Ovary (tissue), 9 donors: ENCODE measurements around the gene OBSCN. TPM values are rescaled to one million over a fixed set of nuclear protein-coding genes. Genes with fewer than 3 reads are reported as not detected.

ENCODE experiments used
- DNase-seq, 5 donors: peaks; one replicate each; pipeline ENCODE4 v3.0.0-alpha.2; 2019 to 2020
- H3K27ac ChIP-seq, 2 donors: fragments of 200-600 bp; one replicate each; pipeline versions ENCODE4 v1.5.1 to v1.8.0; 2019 to 2022
- H3K27me3 ChIP-seq: fragments of 200-600 bp; one replicate; pipeline ENCODE4 v1.8.0; 2022
- H3K36me3 ChIP-seq: fragments of 200-600 bp; sonication (generic); one replicate; pipeline ENCODE4 v1.5.1; 2019
- H3K4me1 ChIP-seq: one replicate; pipeline ENCODE4 v1.8.1; 2013; ENCODE audit warnings: mild to moderate bottlenecking, moderate library complexity; ENCODE audit not compliant: insufficient read depth
- H3K4me3 ChIP-seq: fragments of 200-600 bp; sonication (generic); one replicate; pipeline ENCODE4 v1.5.1; 2017
- H3K9me3 ChIP-seq, 2 donors: fragments of 200-600 bp in 1 of 2; sonication (generic) in 1 of 2; one replicate each; pipeline versions ENCODE4 v1.5.1 to v1.8.1; 2013 to 2019; ENCODE audit warnings: mild to moderate bottlenecking in 1 of 2, moderate library complexity in 1 of 2
- EP300 ChIP-seq: sonication (generic); formaldehyde crosslinking; IDR thresholded peaks from one replicate; pipeline ENCODE4 v1.6.1; 2017; ENCODE audit warnings: antibody characterized with exemption
- POLR2A ChIP-seq: fragments of 450-650 bp; IDR thresholded peaks from one replicate; pipeline ENCODE4 v1.6.1; 2017; ENCODE audit warnings: antibody characterized with exemption, mild to moderate bottlenecking, moderate library complexity
- WGBS, 3 donors: extraction: QIAGEN DNeasy Blood & Tissue Kit in 1 of 3; methylation state at CpG; one replicate each; pipeline versions ENCODE4 v1.1.5 to v1.1.7; 2013 to 2017; 5-methylcytosine and 5-hydroxymethylcytosine counted together
- intact Hi-C, 4 donors: fragments of 100-400 bp; cut with DNase I; formaldehyde crosslinking; loops; one replicate each; pipeline versions ENCODE4 v1.11.0 to v1.15.1; 2022 to 2023
- polyA plus RNA-seq, 2 donors: library from polyadenylated mRNA; stranded (reverse); fragments of 200-250 nt in 1 of 2; fragments of 350-450 nt in 1 of 2; fragmentation: Illumina TruSeq in 1 of 2; extraction: RNeasy Lipid Tissue Mini Kit (QIAGEN cat#74804) in 1 of 2; gene quantifications; one replicate each; pipeline ENCODE4 v1.2.3, GENCODE V29; 2013 to 2014
- total RNA-seq, 7 donors: library from RNA; depleted of rRNA in 2 of 7; stranded (reverse); fragments of >200 nt in 2 of 7; fragmentation: NEBNext Ultra II Directional in 3 of 7; extraction: Animal tissue kit (Norgen Biotek cat#: 25700) in 3 of 7; gene quantifications; one replicate each; pipeline versions ENCODE4 v1.1.0 to v1.2.4, GENCODE V29; 2016 to 2023
- TF ChIP-seq, protein P1 (sequence below), 3 donors: fragments of 450-650 bp in 2 of 3; fragments of 200-600 bp in 1 of 3; IDR thresholded peaks; one replicate each; pipeline versions ENCODE4 v1.5.1 to v1.8.0; 2016 to 2022; ENCODE audit warnings: antibody characterized with exemption in 3 of 3, mild to moderate bottlenecking in 1 of 3
- donor health status: DM: no; HTN: no; CAD: no; lungs with moderate emphysema.
- donor health status: DM: no; HTN: no; CAD: no.
- donor health status: Bipolar disorder and iron deficiency.
- donor health status: DM: yes; HTN: yes; CAD: no.
- donor health status: DM: no; HTN: no; CAD: no.
- donor health status: DM: yes; HTN: yes; CAD: no.

Gene OBSCN
- total and polyA plus RNA-seq, 9 donors = 3.5 to 37.1 (median 29.0) TPM

DNA sequence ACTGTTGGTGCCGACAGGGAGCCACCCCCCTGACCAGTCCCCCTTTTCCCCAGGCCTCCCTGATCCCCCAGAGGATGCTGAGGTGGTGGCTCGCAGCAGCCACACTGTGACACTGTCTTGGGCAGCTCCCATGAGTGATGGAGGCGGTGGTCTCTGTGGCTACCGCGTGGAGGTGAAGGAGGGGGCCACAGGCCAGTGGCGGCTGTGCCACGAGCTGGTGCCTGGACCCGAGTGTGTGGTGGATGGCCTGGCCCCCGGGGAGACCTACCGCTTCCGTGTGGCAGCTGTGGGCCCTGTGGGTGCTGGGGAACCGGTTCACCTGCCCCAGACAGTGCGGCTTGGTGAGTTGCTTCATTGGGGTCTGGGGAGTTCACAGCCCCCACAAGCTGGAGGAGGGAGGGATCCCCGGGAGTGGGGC lies 109.6 kb downstream of the OBSCN start:
- Histone ChIP-seq H3K4me1 (no peaks in the 10 kb centered on the region), H3K9me3 (peaks cover 0 to 3% of the 10 kb centered on the region in 2 donors), H3K4me3 (no peak overlapping the region), H3K27ac (no peak overlapping the region), H3K36me3 (no peaks in the 10 kb centered on the region), H3K27me3 (no peaks in the 10 kb centered on the region)
- 86 to 89% (median 88%) methylated on average over 14 of the region's 14 CpGs for whole genome bisulfite sequencing, 3 donors
- no peak for TF ChIP-seq POLR2A
- no peak for TF ChIP-seq EP300
- TF ChIP-seq, protein P1, sequence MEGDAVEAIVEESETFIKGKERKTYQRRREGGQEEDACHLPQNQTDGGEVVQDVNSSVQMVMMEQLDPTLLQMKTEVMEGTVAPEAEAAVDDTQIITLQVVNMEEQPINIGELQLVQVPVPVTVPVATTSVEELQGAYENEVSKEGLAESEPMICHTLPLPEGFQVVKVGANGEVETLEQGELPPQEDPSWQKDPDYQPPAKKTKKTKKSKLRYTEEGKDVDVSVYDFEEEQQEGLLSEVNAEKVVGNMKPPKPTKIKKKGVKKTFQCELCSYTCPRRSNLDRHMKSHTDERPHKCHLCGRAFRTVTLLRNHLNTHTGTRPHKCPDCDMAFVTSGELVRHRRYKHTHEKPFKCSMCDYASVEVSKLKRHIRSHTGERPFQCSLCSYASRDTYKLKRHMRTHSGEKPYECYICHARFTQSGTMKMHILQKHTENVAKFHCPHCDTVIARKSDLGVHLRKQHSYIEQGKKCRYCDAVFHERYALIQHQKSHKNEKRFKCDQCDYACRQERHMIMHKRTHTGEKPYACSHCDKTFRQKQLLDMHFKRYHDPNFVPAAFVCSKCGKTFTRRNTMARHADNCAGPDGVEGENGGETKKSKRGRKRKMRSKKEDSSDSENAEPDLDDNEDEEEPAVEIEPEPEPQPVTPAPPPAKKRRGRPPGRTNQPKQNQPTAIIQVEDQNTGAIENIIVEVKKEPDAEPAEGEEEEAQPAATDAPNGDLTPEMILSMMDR (IDR thresholded peaks at IDR 0.05) = no peak
- intact Hi-C loops = no loop called here
- DNase-seq = peak in 3 of 5 donors; percentile 11 to 22 (median 11)

DNA sequence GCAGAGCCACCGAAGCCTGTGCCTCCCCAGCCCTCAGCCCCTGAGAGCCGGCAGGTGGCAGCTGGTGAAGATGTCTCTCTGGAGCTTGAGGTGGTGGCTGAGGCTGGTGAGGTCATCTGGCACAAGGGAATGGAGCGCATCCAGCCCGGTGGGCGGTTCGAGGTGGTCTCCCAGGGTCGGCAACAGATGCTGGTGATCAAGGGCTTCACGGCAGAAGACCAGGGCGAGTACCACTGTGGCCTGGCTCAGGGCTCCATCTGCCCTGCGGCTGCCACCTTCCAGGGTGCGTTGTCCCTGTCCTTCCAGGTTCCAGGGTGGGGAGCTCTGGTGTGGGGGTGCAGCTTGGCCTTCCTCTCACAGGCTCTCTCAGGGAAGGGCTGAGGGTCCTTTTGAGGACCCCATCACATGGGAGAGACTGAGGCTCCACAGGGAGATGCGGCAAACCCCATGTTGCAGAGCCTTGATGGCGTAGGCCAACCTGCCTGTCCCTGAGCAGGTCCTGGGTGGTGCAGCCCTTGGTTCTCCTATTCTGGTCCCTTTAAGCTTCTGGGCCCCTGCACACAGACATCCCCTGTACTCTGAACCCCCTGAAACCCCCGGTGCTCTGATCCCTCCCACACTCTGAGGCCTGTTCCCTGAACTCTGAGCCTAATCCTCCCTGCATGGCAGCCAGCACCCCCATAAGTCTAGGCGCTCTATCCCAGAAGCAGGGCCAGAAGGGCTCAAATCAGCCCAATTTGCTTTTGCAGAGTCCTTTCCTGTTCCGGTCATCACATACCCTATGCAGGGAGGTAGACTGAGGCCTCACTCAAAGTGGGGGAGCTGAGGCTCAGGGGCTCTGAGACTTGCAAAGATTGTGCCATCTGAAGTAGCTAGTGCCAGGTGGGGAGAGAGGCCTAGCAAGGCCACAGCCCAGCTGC lies 110.3 kb downstream of the OBSCN start:
- Histone ChIP-seq H3K4me1 (no peaks in the 10 kb centered on the region), H3K27ac (no peak overlapping the region), H3K36me3 (no peaks in the 10 kb centered on the region), H3K4me3 (no peak overlapping the region), H3K9me3 (no peaks in the 10 kb centered on the region), H3K27me3 (no peaks in the 10 kb centered on the region)
- DNase-seq = peak in 2 of 5 donors; percentile 16 to 26
- WGBS, 3 donors = 86 to 94% (median 90%) methylated on average over 15 to 16 of the region's 16 CpGs
- intact Hi-C loops = no loop called here
- TF ChIP-seq POLR2A (no peak), EP300 (no peak)
- TF ChIP-seq, protein P1 (IDR thresholded peaks at IDR 0.05) = no peak

DNA sequence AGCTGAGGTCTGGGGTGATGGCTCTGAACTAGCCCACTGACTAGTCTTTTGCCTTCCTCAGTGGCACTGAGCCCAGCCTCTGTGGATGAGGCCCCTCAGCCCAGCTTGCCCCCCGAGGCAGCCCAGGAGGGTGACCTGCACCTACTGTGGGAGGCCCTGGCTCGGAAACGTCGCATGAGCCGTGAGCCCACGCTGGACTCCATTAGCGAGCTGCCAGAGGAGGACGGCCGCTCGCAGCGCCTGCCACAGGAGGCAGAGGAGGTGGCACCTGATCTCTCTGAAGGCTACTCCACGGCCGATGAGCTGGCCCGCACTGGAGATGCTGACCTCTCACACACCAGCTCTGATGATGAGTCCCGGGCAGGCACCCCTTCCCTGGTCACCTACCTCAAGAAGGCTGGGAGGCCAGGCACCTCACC lies 111.0 kb downstream of the OBSCN start:
- peak in 3 of 5 donors; percentile 6 to 23 (median 9) for DNase-seq

DNA sequence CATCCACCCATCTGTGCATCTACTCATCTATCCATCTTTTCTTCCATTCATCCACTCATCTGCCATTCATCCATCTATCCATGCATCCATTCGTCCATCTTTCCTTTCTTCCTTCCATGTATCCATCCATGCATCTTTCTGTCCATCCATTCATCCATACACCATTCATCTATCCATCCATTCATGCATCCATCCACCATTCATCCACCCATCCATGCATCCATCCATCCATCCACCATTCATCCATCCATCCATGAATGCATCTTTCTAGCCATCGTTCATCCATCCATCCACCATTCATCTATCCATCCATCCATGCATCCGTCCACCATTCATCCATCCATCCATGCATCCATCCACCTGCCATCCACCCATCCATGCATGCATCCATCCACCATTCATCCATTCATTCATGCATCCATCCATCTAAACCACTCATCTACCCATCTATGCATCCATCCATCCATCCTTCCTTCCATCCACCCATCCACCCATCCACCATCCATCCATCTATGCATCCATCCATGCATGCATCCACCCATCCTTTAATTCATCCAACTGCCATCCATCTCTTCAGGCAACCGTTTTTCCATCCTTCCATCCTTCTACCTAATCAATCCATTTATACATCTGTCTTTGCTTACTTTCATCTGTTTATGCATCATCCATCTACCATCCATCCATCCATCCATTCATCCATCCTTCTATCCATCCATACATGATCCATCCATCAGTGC lies 111.7 kb downstream of the OBSCN start:
- TF ChIP-seq POLR2A (no peak), EP300 (no peak)
- TF ChIP-seq, protein P1 (IDR thresholded peaks at IDR 0.05) = no peak
- Histone ChIP-seq H3K4me3 (no peak overlapping the region), H3K36me3 (no peaks in the 10 kb centered on the region), H3K4me1 (no peaks in the 10 kb centered on the region), H3K27me3 (no peaks in the 10 kb centered on the region), H3K27ac (no peak overlapping the region), H3K9me3 (no peaks in the 10 kb centered on the region)
- intact Hi-C loops = no loop called here
- DNase-seq = no peak
- WGBS, 3 donors = 92% methylated on average over 4 of the region's 4 CpGs

More for the DNA sequence above, 111.0 kb downstream of the OBSCN start:
- Histone ChIP-seq H3K4me1 (no peaks in the 10 kb centered on the region), H3K27ac (no peak overlapping the region), H3K4me3 (no peak overlapping the region), H3K9me3 (no peaks in the 10 kb centered on the region), H3K27me3 (no peaks in the 10 kb centered on the region), H3K36me3 (no peaks in the 10 kb centered on the region)
- intact Hi-C loops = no loop called here
- WGBS, 3 donors = 96 to 98% (median 97%) methylated on average over 15 of the region's 15 CpGs
- TF ChIP-seq, protein P1 (IDR thresholded peaks at IDR 0.05) = no peak
- TF ChIP-seq POLR2A (no peak), EP300 (no peak)
